HEK293 (cell line): Measurements from ENCODE around the gene HSD11B1.
"Not testable (repeated sequence)": the region's sequence is repeated elsewhere in the genome, so short reads cannot be mapped to it uniquely, and the experiment has no call there.

Source experiments
- CTCF ChIA-PET: fragments of 350-600 bp; formaldehyde crosslinking; extraction: SDS; loops from one replicate; lab custom pipeline; 2021; ENCODE audit warnings: antibody characterized with exemption; lab: Yijun Ruan, JAX
- POLR2A ChIA-PET: fragments of 300-600 bp; formaldehyde crosslinking; extraction: SDS; loops from one replicate; lab custom pipeline; 2020; ENCODE audit warnings: antibody characterized with exemption, inconsistent platforms; lab: Yijun Ruan, JAX
- H3K27ac ChIP-seq: fragments of 200-500 bp; sonication (Bioruptor generic); 2 replicates; pipeline ENCODE4 v1.5.1; 2014; ENCODE audit warnings: low read depth, low read length, control low read depth, inconsistent platforms; ENCODE audit errors: extremely low read depth
- H3K36me3 ChIP-seq, 2 experiments: fragments of 200-500 bp in 1 of 2; sonication (Bioruptor generic) in 1 of 2; 1 replicate in 1 of 2; 2 replicates in 1 of 2; pipeline ENCODE4 v1.5.1; 2014 to 2017; ENCODE audit warnings: inconsistent platforms in 2 of 2, low read length in 2 of 2; ENCODE audit not compliant: control insufficient read depth in 2 of 2, insufficient read depth in 1 of 2
- H3K4me1 ChIP-seq: fragments of 200-500 bp; sonication (Bioruptor generic); 2 replicates; pipeline ENCODE4 v1.5.1; 2014; ENCODE audit warnings: mild to moderate bottlenecking, low read length, inconsistent platforms; ENCODE audit not compliant: control insufficient read depth, insufficient read depth
- H3K4me3 ChIP-seq: 2 replicates; pipeline ENCODE4 v1.5.1; 2011; ENCODE audit warnings: low read depth, mild to moderate bottlenecking, control low read depth, low read length, moderate library complexity
- H3K9me3 ChIP-seq: fragments of 200-500 bp; sonication (Bioruptor generic); 2 replicates; pipeline ENCODE4 v1.5.1; 2014; ENCODE audit warnings: low read depth, low read length, inconsistent platforms; ENCODE audit not compliant: control insufficient read depth, insufficient read depth
- EGR2 ChIP-seq: fragments of 450-650 bp; formaldehyde crosslinking; IDR thresholded peaks from 2 replicates; pipeline ENCODE4 v1.5.1; 2016; ENCODE audit warnings: low read depth, missing biosample characterization, missing genetic modification characterization
- GLI2 ChIP-seq: fragments of 450-650 bp; formaldehyde crosslinking; IDR thresholded peaks from 2 replicates; pipeline ENCODE4; 2017; ENCODE audit warnings: missing biosample characterization, missing genetic modification characterization, low read depth, borderline replicate concordance
- GLIS2 ChIP-seq: fragments of 450-650 bp; formaldehyde crosslinking; IDR thresholded peaks from 2 replicates; pipeline ENCODE4 v1.5.1; 2016; ENCODE audit warnings: missing biosample characterization, missing genetic modification characterization
- YY2 ChIP-seq: fragments of 450-650 bp; formaldehyde crosslinking; IDR thresholded peaks from 2 replicates; pipeline ENCODE4 v1.5.1; 2016; ENCODE audit warnings: missing biosample characterization, missing genetic modification characterization
- ZBTB8A ChIP-seq: fragments of 450-650 bp; formaldehyde crosslinking; IDR thresholded peaks from 2 replicates; pipeline ENCODE4 v1.5.1; 2016; ENCODE audit warnings: missing biosample characterization, missing genetic modification characterization
- ZEB2 ChIP-seq: fragments of 450-650 bp; formaldehyde crosslinking; IDR thresholded peaks from 2 replicates; pipeline ENCODE4 v1.5.1; 2016; ENCODE audit warnings: missing biosample characterization, missing genetic modification characterization
- ZIC2 ChIP-seq: fragments of 450-650 bp; formaldehyde crosslinking; IDR thresholded peaks from 2 replicates; pipeline ENCODE4 v1.5.1; 2016; ENCODE audit warnings: missing biosample characterization, missing genetic modification characterization
- ZNF140 ChIP-seq: fragments of 450-650 bp; formaldehyde crosslinking; IDR thresholded peaks from 2 replicates; pipeline ENCODE4 v1.5.1; 2016; ENCODE audit warnings: missing biosample characterization, missing genetic modification characterization
- ZNF146 ChIP-seq: fragments of 450-650 bp; formaldehyde crosslinking; IDR thresholded peaks from 2 replicates; pipeline ENCODE4 v1.5.1; 2016; ENCODE audit warnings: missing biosample characterization, missing genetic modification characterization
- ZNF18 ChIP-seq: fragments of 450-650 bp; formaldehyde crosslinking; IDR thresholded peaks from 2 replicates; pipeline ENCODE4 v1.5.1; 2016; ENCODE audit warnings: missing biosample characterization, missing genetic modification characterization
- ZNF211 ChIP-seq: fragments of 450-650 bp; formaldehyde crosslinking; IDR thresholded peaks from 2 replicates; pipeline ENCODE4 v1.5.1; 2016; ENCODE audit warnings: low read depth, missing biosample characterization, missing genetic modification characterization
- ZNF280D ChIP-seq: fragments of 450-650 bp; formaldehyde crosslinking; IDR thresholded peaks from 2 replicates; pipeline ENCODE4 v1.5.1; 2016; ENCODE audit warnings: missing biosample characterization, missing genetic modification characterization
- ZNF391 ChIP-seq: fragments of 450-650 bp; formaldehyde crosslinking; IDR thresholded peaks from 2 replicates; pipeline ENCODE4 v1.5.1; 2016; ENCODE audit warnings: low read depth, missing biosample characterization, missing genetic modification characterization, borderline replicate concordance
- ZNF394 ChIP-seq: fragments of 450-650 bp; formaldehyde crosslinking; IDR thresholded peaks from 2 replicates; pipeline ENCODE4 v1.5.1; 2016; ENCODE audit warnings: missing biosample characterization, missing genetic modification characterization, mild to moderate bottlenecking, moderate library complexity, borderline replicate concordance
- ZNF404 ChIP-seq: fragments of 450-650 bp; formaldehyde crosslinking; IDR thresholded peaks from 2 replicates; pipeline ENCODE4 v1.5.1; 2017; ENCODE audit warnings: missing biosample characterization, missing genetic modification characterization
- ZNF449 ChIP-seq: fragments of 450-650 bp; formaldehyde crosslinking; IDR thresholded peaks from 2 replicates; pipeline ENCODE4 v1.5.1; 2017; ENCODE audit warnings: missing biosample characterization, mild to moderate bottlenecking, missing genetic modification characterization, moderate library complexity
- ZNF701 ChIP-seq: fragments of 450-650 bp; formaldehyde crosslinking; IDR thresholded peaks from 2 replicates; pipeline ENCODE4 v1.5.1; 2016; ENCODE audit warnings: missing biosample characterization, missing genetic modification characterization
- ZNF747 ChIP-seq: fragments of 450-650 bp; formaldehyde crosslinking; IDR thresholded peaks from 2 replicates; pipeline ENCODE4 v1.5.1; 2016; ENCODE audit warnings: missing biosample characterization, missing genetic modification characterization
- ZNF792 ChIP-seq: fragments of 450-650 bp; formaldehyde crosslinking; IDR thresholded peaks from 2 replicates; pipeline ENCODE4 v1.5.1; 2016; ENCODE audit warnings: missing biosample characterization, missing genetic modification characterization

The HSD11B1 gene

GRCh38 chr1:209692745-209693504 is 11.7 kb upstream of the HSD11B1 start (continued):
- TF ChIP-seq ZNF394 (tag by site-specific recombination) (no peak), ZNF211 (no peak), YY2 (tag by site-specific recombination) (no peak), GLI2 (no peak), ZBTB8A (tag by site-specific recombination) (no peak), ZNF140 (tag by site-specific recombination) (no peak), ZNF792 (tag by site-specific recombination) (no peak), ZNF391 (no peak), ZNF280D (tag by site-specific recombination) (no peak), ZEB2 (tag by site-specific recombination) (no peak), ZNF449 (tag by site-specific recombination) (no peak), ZNF701 (tag by site-specific recombination) (no peak), GLIS2 (tag by site-specific recombination) (no peak), ZNF747 (no peak), ZNF146 (tag by site-specific recombination) (no peak), ZIC2 (tag by site-specific recombination) (no peak)

GRCh38 chr1:209696673-209697072 is 8.0 kb upstream of the HSD11B1 start:
- Histone ChIP-seq H3K4me3 (no peak overlapping the region), H3K4me1 (no peaks in the 10 kb centered on the region), H3K27ac (no peak overlapping the region), H3K36me3 (no peaks in the 10 kb centered on the region), H3K9me3 (no peaks in the 10 kb centered on the region)
- no peak for TF ChIP-seq ZNF18
- ChIA-PET POLR2A (no interaction called here), CTCF (interaction anchor here (0.5 to 1.7 kb wide), 4 partner anchors 12 to 127 kb away, joined by 3 to 7 read pairs (median 4); no protein-coding TSS in a partner anchor)

- H3K36me3 ChIP-seq = no peaks in the 10 kb centered on the region
- ChIA-PET POLR2A (no interaction called here), CTCF (interaction anchor here (0.8 to 1.7 kb wide), 4 partner anchors 39 to 127 kb away, joined by 3 to 7 read pairs (median 4); no protein-coding TSS in a partner anchor)
- H3K9me3 ChIP-seq = no peaks in the 10 kb centered on the region
- TF ChIP-seq EGR2 (tag by site-specific recombination) (no peak), ZNF404 (no peak)
- no peaks in the 10 kb centered on the region for H3K4me1 ChIP-seq
- H3K27ac ChIP-seq = no peak overlapping the region
- H3K4me3 ChIP-seq = no peak overlapping the region
Measured at GRCh38 chr1:209697126-209697525, 7.5 kb upstream of the HSD11B1 start.

- CTCF ChIA-PET = interaction anchor here (2.0 kb wide), 1 partner anchor 46 kb away, joined by 4 read pairs; no protein-coding TSS in a partner anchor
- POLR2A ChIA-PET, H3K36me3 ChIP-seq, H3K4me3 ChIP-seq, H3K4me1 ChIP-seq, H3K27ac ChIP-seq, H3K9me3 ChIP-seq: not testable (repeated sequence)
Measured at GRCh38 chr1:209700686-209701085, 4.0 kb upstream of the HSD11B1 start.
